Muscle of leg (tissue), 11 donors: ENCODE measurements around the gene C1QL3. TPM values are rescaled to one million over a fixed set of nuclear protein-coding genes. Genes with fewer than 3 reads are reported as not detected.

Experiments
- DNase-seq: peaks from one replicate; pipeline ENCODE4 v3.0.0; 2013
- H3K27ac ChIP-seq: one replicate; pipeline ENCODE4 v1.5.1; 2013; ENCODE audit warnings: mild to moderate bottlenecking, low read length, control low read depth
- H3K27me3 ChIP-seq: one replicate; pipeline ENCODE4 v1.6.1; 2013; ENCODE audit warnings: low read length; ENCODE audit not compliant: control insufficient read depth, insufficient read depth
- H3K36me3 ChIP-seq: one replicate; pipeline ENCODE4 v1.6.1; 2013; ENCODE audit warnings: low read length; ENCODE audit not compliant: control insufficient read depth, insufficient read depth
- H3K4me1 ChIP-seq: one replicate; pipeline ENCODE4 v1.6.1; 2013; ENCODE audit warnings: low read length; ENCODE audit not compliant: control insufficient read depth, insufficient read depth
- H3K4me3 ChIP-seq: one replicate; pipeline ENCODE4 v1.5.1; 2013; ENCODE audit warnings: low read length, control low read depth
- H3K9me3 ChIP-seq: replicated peaks from 2 replicates; pipeline ENCODE4 v1.6.1; 2013; ENCODE audit warnings: low read depth, low read length; ENCODE audit not compliant: control insufficient read depth
- WGBS: methylation state at CpG from one replicate; pipeline ENCODE4 v1.1.5; 2013; ENCODE audit warnings: missing lambda C conversion rate; ENCODE audit not compliant: insufficient coverage; 5-methylcytosine and 5-hydroxymethylcytosine counted together
- polyA plus RNA-seq, 8 donors: library from polyadenylated mRNA; unstranded; fragments of 120-200 nt; gene quantifications; one replicate each; pipeline versions ENCODE4 v1.2.1 to v1.2.3, GENCODE V29; 2013; ENCODE audit warnings: inconsistent platforms in 1 of 8, low replicate concordance in 1 of 8; ENCODE audit not compliant: insufficient read length in 8 of 8, insufficient read depth in 1 of 8
- total RNA-seq: library from RNA; stranded (reverse); fragments of 120-200 nt; gene quantifications from one replicate; pipeline ENCODE4 v1.2.4, GENCODE V29; 2013

The C1QL3 gene
- total and polyA plus RNA-seq, 9 donors = 0.04 to 0.93 (median 0.40) TPM

DNA sequence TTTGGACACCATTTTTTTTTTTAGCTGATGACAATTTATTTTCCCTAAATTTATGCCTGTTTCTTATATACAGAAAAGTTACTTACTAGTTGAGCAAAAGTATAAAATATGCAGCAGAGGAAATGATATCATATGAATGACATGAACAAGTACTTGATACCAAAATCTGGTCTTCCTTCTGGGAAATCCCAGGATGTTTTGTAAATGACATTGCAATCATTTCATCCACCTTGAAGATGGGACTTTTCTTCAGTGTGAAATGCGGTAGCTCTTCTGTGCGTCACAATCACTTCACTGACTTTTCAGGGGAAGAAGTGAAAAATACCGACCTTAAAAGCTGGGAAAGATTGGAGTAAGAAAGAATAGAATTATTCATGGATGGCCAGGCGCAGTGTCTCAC, 23.8 kb downstream of the C1QL3 start:
- Histone ChIP-seq H3K4me1 (no peaks in the 10 kb centered on the region), H3K27me3 (no peaks in the 10 kb centered on the region), H3K9me3 (no peaks in the 10 kb centered on the region), H3K36me3 (no peaks in the 10 kb centered on the region), H3K27ac (no peak overlapping the region), H3K4me3 (no peak overlapping the region)
- no peak for DNase-seq
- 73% methylated on average over 2 of the region's 4 CpGs for WGBS

DNA sequence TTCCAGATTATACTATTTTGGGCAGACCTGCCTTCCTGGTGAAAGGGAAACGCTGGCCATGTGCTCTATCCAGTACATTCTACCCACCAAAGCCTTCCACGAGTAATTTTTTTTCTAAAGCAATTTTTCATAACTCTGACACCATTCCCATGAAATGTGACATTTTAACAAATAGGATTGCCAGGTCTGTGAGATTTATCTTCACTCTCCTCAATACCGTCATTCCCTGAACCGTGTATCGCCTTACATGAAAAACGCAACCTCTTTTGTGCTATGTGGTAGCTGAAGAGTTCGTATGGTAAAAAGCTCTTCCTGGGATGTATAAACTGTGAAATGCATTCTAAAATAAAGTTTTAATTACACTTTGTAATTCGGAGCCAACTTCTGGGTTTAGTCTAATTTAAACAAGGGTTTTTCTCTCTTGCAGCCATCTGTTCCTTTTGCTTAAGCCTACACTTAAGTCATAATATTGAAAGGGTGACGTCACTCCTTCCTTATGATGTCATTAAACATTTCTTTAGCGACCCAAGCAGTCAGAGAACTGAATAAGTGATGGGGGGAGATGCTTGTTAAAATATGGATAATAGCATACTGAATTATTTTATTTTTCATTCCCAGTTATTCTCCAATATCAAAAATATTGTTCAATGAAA, 27.7 kb downstream of the C1QL3 start:
- no CpG with 5 or more reads among the region's 10 CpGs for WGBS
- no peaks in the 10 kb centered on the region for H3K36me3 ChIP-seq
- H3K9me3 ChIP-seq = no peaks in the 10 kb centered on the region
- no peak overlapping the region for H3K27ac ChIP-seq
- H3K27me3 ChIP-seq = no peaks in the 10 kb centered on the region
- H3K4me1 ChIP-seq = no peaks in the 10 kb centered on the region
- no peak overlapping the region for H3K4me3 ChIP-seq
- no peak for DNase-seq

DNA sequence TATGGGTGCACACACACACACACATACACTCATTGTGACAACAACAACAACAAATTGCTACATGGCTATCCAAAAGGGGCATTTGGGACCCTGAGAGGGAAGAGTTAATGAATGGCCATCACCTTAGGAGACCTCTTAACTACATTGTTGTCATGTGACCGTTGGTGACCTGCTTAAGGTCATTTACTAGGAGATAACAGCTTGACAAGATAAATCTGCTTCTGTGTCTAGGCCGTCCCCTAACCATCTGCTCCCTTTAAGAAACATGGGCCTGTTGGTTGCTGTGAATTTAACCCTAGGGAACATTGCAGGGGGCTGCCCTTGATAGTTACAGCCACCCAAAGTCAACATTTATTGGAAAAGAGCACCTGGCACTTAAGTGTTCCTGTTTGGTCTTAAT, 29.7 kb downstream of the C1QL3 start:
- Histone ChIP-seq H3K27me3 (no peaks in the 10 kb centered on the region), H3K9me3 (no peaks in the 10 kb centered on the region), H3K4me1 (no peaks in the 10 kb centered on the region), H3K27ac (no peak overlapping the region), H3K36me3 (no peaks in the 10 kb centered on the region), H3K4me3 (no peak overlapping the region)
- no peak for DNase-seq
- WGBS = no CpG with 5 or more reads among the region's 2 CpGs

DNA sequence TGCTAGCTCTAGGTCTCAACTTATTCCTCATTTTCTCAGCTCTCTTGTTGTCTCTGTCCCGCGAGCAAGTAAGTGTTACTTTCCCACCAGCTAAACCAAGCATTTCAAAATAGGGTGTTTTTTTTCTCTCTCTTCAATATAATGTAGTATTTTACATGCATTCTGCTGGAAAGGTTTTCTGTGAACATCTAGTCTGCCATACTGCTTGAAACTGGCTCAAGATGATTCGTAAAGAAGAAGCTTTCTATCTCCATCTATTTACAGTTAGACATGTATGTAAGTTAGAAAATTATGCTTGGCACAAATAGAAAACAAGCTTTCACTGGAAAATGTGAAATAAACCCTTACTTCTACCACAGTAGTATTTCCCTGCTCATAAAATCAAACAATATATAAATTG, 31.2 kb downstream of the C1QL3 start:
- Histone ChIP-seq H3K27me3 (no peaks in the 10 kb centered on the region), H3K4me3 (no peak overlapping the region), H3K4me1 (no peaks in the 10 kb centered on the region), H3K9me3 (no peaks in the 10 kb centered on the region), H3K27ac (no peak overlapping the region), H3K36me3 (no peaks in the 10 kb centered on the region)
- no peak for DNase-seq
- WGBS = no CpG with 5 or more reads among the region's 3 CpGs

DNA sequence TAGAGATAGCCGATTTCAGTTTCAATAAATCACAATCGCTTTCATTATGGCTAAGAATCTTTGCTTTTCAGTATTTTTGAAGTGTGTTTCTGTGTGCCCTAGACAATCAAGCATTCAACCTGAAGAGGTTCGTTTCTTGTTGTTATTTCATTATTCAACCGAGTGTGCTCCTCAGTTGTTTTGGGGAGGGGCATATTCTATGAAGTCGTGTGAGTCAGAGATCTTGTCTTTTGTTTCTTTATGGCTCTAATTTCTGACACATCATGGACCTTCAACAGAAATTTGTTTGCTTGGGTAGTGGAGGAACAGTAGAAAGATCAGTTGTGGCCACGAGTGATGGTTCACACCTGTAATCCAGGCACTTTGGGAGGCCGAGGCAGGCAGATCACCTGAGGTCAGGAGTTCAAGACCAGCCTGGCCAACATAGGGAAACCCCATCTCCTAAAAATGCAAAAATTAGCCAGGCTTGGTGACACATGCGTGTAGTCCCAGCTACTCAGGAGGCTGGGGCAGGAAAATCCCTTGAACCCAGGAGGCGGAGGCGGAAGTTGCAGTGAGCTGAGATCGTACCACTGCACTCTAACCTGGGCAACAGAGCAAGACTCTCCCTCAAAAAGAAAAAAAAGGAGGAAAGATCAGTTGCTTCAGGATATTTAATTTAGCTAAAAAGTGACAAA, 38.3 kb downstream of the C1QL3 start:
- no peak for DNase-seq
- WGBS = 100% methylated on average over 2 of the region's 11 CpGs

DNA sequence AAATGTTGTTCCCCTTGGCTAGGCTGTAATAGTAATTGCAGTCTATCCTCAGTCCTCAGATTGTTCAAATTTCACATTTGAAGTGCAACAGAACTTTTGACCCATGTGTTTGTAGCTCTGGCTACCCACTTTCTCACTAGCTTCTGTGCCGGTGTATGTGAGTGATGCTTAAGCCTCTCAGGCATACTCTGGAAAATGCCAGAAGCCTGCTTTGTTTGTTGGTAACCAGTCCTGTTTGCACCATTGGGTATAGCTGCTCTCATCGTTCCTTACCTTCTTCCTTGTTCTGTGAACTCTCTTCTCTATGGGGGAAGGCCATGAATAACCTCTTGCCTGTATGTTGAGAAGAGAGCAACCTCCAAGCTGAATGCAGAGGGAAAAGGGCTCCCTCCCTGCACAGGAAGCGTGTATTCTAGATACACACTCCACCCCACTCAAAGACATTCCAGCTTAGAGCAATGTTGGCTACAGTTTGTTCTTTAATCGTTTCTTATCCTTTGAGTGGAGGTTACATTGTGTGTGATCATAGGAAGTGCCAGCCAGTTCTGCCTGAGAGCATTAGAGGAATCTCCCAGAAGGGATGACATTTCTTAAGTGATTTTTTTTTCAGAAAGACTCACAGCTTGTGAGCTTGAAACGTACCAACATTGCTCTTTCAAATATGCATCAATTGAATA, 40.5 kb downstream of the C1QL3 start:
- no peak for DNase-seq
- no peak overlapping the region for H3K27ac ChIP-seq
- no peaks in the 10 kb centered on the region for H3K4me1 ChIP-seq
- H3K4me3 ChIP-seq = no peak overlapping the region
- no peaks in the 10 kb centered on the region for H3K27me3 ChIP-seq
- WGBS = 86% methylated on average over 1 of the region's 5 CpGs
- no peaks in the 10 kb centered on the region for H3K9me3 ChIP-seq
- H3K36me3 ChIP-seq = no peaks in the 10 kb centered on the region

More for the DNA sequence above, 38.3 kb downstream of the C1QL3 start:
- Histone ChIP-seq H3K4me1 (no peaks in the 10 kb centered on the region), H3K9me3 (no peaks in the 10 kb centered on the region), H3K27me3 (no peaks in the 10 kb centered on the region), H3K27ac (no peak overlapping the region), H3K4me3 (no peak overlapping the region), H3K36me3 (no peaks in the 10 kb centered on the region)

DNA sequence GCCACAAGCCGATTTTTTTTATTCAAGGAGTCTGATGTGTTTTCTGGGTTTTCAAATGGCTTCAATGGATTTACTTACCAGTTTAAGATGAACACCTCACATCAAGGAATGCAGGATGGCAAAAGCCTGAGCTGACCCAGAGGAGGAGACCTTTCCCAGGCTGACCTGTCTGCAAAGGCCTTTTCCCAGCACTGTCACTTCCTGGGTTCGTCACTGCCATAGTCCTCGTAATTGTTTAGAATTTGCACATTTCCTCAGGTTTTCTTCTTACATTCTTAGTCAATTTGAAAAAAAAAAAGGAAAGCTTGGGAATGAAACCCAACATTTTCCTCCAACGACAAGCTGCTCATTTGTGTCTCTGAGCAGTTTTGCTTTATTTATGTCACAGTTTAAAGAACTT, 42.9 kb downstream of the C1QL3 start:
- Histone ChIP-seq H3K27me3 (no peaks in the 10 kb centered on the region), H3K4me3 (no peak overlapping the region), H3K4me1 (no peaks in the 10 kb centered on the region), H3K9me3 (no peaks in the 10 kb centered on the region), H3K36me3 (no peaks in the 10 kb centered on the region), H3K27ac (no peak overlapping the region)
- WGBS = no CpG with 5 or more reads among the region's 4 CpGs
- no peak for DNase-seq

DNA sequence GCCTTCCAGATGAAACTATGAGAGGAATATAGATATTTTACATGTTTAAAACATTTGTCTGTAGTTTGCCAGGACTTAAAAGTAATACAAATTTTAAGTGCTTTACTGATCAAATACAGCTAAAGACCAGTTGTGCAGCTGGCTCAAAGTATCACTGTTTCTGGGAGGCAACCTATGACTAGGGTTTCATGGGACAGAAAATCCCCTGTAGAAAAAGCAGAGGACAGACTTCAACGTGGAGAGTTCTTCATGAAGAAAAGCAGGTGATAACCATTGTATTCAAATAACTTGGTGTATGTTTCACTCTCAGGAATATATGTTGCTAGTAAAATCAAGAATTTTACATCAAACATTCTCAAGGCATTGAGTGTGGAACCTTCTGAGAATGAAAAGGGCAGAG, 43.9 kb downstream of the C1QL3 start:
- H3K27me3 ChIP-seq = no peaks in the 10 kb centered on the region
- H3K27ac ChIP-seq = no peak overlapping the region
- no peak overlapping the region for H3K4me3 ChIP-seq
- no peaks in the 10 kb centered on the region for H3K36me3 ChIP-seq
- H3K4me1 ChIP-seq = no peaks in the 10 kb centered on the region
- H3K9me3 ChIP-seq = no peaks in the 10 kb centered on the region
- no CpG with 5 or more reads among the region's 1 CpG for WGBS
- no peak for DNase-seq

DNA sequence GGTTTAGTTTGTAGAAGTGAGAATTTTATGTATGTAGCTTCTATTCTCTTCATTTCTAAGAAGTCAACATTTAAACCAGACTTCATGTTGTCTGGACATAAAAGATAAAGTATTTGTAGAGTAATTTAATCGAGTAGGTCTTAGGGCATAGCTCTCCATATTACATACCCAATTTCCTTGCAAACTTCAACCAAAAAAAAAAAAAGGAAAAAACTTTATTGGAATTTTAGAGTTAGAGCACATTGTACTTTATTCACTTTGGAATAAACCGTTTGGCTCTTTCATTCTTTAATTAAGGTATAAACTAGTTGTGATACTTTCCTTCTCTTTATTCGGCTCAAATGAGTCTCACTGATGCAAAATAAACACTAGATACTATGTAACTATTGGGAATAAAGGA, 48.9 kb downstream of the C1QL3 start:
- WGBS = no CpG with 5 or more reads among the region's 3 CpGs
- Histone ChIP-seq H3K4me3 (no peak overlapping the region), H3K36me3 (no peaks in the 10 kb centered on the region), H3K27ac (no peak overlapping the region), H3K27me3 (no peaks in the 10 kb centered on the region), H3K9me3 (no peaks in the 10 kb centered on the region), H3K4me1 (no peaks in the 10 kb centered on the region)
- no peak for DNase-seq

DNA sequence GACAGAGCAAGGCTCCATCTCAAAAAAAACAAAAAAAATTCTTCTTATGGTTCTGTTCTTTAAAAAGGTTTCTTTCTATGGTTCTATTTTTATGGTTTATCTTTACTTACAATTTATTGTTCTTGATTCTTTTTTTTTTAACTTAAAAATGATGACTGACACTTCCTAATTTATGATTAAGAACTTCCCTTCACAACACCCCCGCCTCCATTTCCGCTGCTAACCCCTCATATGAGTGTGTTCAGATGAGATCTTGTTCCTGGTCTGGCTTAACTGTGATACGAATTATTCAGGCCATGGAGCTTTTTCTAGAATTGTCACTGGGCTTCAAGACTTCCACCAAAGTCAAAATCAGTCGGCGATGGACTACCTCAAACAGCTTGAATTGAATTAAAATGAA, 50.9 kb downstream of the C1QL3 start:
- Histone ChIP-seq H3K27ac (no peak overlapping the region), H3K36me3 (no peaks in the 10 kb centered on the region), H3K9me3 (no peaks in the 10 kb centered on the region), H3K27me3 (no peaks in the 10 kb centered on the region), H3K4me1 (no peaks in the 10 kb centered on the region), H3K4me3 (no peak overlapping the region)
- 80% methylated on average over 1 of the region's 5 CpGs for WGBS
- no peak for DNase-seq
